ENCODE measurements around the gene DIPK1A.

DNA sequence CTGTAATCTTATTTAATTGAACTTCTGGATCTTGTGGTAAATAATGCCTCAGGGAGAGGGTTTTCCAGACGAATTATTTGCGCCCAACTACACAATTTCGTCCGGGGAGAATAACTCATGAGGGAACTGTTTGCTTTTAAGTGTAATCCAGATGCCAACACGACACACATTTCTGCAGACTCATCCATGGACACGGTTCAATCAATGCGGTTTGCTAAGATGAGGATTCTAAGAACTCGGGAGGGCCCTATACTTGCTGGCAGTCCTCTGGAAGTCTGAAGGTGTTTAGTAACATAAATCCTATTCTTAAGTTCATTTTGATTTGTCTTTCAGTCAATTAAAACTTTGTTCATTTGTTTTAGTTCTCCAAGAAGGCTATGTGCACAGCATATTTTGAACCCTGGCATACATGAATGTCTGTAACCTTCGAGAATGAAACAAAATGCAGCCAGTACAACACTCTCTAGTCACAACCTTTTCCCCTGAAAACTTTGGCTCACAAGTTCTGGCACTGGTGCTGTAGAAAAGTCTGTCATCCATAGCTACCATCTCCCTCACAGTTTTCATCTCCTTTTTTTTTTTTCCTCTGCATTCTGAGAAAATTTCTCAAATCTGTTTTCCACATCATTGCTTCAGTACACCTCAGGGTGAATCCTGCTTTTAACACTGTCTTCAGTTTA is 38.8 kb downstream of the DIPK1A start:
- no peak for TF ChIP-seq EZH2 (IDR thresholded peaks at IDR 0.05; ENCODE audit: low read length, missing control alignments)
- TF ChIP-seq, protein P1, sequence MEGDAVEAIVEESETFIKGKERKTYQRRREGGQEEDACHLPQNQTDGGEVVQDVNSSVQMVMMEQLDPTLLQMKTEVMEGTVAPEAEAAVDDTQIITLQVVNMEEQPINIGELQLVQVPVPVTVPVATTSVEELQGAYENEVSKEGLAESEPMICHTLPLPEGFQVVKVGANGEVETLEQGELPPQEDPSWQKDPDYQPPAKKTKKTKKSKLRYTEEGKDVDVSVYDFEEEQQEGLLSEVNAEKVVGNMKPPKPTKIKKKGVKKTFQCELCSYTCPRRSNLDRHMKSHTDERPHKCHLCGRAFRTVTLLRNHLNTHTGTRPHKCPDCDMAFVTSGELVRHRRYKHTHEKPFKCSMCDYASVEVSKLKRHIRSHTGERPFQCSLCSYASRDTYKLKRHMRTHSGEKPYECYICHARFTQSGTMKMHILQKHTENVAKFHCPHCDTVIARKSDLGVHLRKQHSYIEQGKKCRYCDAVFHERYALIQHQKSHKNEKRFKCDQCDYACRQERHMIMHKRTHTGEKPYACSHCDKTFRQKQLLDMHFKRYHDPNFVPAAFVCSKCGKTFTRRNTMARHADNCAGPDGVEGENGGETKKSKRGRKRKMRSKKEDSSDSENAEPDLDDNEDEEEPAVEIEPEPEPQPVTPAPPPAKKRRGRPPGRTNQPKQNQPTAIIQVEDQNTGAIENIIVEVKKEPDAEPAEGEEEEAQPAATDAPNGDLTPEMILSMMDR (conservative IDR thresholded peaks at IDR 0.05 in 1 of 2, IDR thresholded peaks at IDR 0.05 in 1 of 2; ENCODE audit: low read depth in 1 of 2, low read length in 2 of 2), result no peak

Measured in fibroblast of lung (primary cell).